Measurements from ENCODE around the gene PTPRE.

PTPRE gene

DNA sequence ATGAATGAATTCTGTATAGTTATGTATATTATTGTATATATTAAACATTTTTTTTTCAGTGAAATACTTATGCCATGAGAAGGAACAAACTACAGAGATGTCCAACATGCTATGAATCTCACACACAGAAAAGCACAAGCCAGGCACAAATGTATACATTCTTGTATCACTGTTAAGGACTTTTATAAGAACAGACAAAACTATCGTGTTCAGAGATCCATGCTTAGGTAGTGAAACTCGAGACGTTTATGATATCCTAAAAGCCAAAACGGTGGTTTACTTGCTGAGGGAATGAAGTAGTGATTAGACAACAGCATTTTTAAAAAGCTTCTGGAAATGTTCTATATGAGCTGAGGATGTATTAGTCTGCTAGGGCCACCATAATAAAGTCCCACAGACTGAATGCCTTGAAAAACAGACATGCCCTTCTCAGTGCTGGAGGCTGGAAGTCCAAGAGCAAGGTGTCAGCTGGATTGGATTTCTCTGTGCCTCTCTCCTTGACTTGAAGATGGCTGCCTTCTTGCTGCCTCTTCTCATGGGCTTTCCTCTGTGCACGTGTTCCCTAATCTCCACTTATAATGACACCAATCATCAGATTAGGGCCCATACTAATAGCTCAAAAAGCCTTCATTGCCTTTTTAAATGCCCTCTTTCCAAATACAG, 215.0 kb downstream of the PTPRE start:
- no peak overlapping the region for H3K4me3 ChIP-seq (ENCODE audit: low read depth in 1 of 5, low read length in 5 of 5)
- no peaks in the 10 kb centered on the region for H3K36me3 ChIP-seq (ENCODE audit: control insufficient read depth in 5 of 5, insufficient read depth in 5 of 5, low read length in 5 of 5)
- peaks cover 2 to 19% (median 14%) of the 10 kb centered on the region in 5 donors for H3K4me1 ChIP-seq (ENCODE audit: control insufficient read depth in 5 of 5, insufficient read depth in 5 of 5, low read length in 5 of 5)
- peaks cover 12 to 30% (median 19%) of the 10 kb centered on the region in 5 donors for H3K27me3 ChIP-seq (ENCODE audit: control insufficient read depth in 5 of 5, insufficient read depth in 4 of 5, low read length in 5 of 5)
- no peak overlapping the region for H3K9ac ChIP-seq (ENCODE audit: low read length in 5 of 5)
- H3K27ac ChIP-seq (ENCODE audit: low read depth, low read length): no peak overlapping the region
- H3K9me3 ChIP-seq (ENCODE audit: control insufficient read depth in 5 of 5, low read length in 5 of 5): no peaks in the 10 kb centered on the region

DNA sequence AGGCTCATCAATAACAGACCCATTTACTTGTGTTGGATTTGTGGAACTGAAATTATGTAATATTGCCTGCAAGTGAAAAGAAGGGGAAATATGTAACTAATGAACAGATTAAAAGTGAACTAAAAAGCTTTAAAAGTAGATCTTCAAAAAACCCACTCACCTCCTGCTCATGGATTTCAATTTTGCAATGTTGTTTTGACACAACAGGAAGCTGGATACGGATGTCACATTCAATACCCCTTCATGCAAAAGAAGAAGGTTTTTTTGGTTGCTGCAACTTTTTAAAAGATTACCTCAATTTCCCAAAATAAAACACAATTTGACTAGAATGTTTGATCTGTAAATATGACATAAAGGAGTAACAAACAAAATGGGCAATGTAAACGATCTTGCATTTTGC, 216.0 kb downstream of the PTPRE start:
- Histone ChIP-seq H3K4me1 (ENCODE audit: control insufficient read depth in 5 of 5, insufficient read depth in 5 of 5, low read length in 5 of 5) (peaks cover 2 to 21% (median 15%) of the 10 kb centered on the region in 5 donors), H3K9ac (ENCODE audit: low read length in 5 of 5) (no peak overlapping the region), H3K4me3 (ENCODE audit: low read depth in 1 of 5, low read length in 5 of 5) (no peak overlapping the region), H3K27ac (ENCODE audit: low read depth, low read length) (no peak overlapping the region), H3K9me3 (ENCODE audit: control insufficient read depth in 5 of 5, low read length in 5 of 5) (no peaks in the 10 kb centered on the region), H3K27me3 (ENCODE audit: control insufficient read depth in 5 of 5, insufficient read depth in 4 of 5, low read length in 5 of 5) (peaks cover 14 to 35% (median 20%) of the 10 kb centered on the region in 5 donors), H3K36me3 (ENCODE audit: control insufficient read depth in 5 of 5, insufficient read depth in 5 of 5, low read length in 5 of 5) (no peaks in the 10 kb centered on the region)

DNA sequence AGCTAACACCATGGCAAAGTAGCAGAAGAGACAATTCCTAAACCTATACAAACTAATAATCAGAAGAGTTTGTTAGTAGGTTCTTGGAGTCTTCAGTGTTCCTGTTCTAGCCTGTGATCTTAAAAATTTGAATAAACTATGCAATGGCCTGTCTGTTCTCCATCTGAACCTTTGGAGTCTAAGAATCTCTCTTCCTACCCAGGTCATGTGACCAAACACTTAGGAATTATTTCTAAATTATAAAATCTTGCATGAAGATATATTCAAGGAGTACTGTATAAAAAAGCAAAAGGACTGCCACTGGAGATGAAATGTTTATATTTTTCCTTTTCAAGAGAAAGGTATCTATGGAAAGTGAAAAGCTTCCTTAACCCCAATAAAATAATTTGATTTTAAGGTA, 216.9 kb downstream of the PTPRE start:
- H3K27ac ChIP-seq (ENCODE audit: low read depth, low read length): no peak overlapping the region
- peaks cover 14 to 35% (median 20%) of the 10 kb centered on the region in 5 donors for H3K27me3 ChIP-seq (ENCODE audit: control insufficient read depth in 5 of 5, insufficient read depth in 4 of 5, low read length in 5 of 5)
- H3K36me3 ChIP-seq (ENCODE audit: control insufficient read depth in 5 of 5, insufficient read depth in 5 of 5, low read length in 5 of 5): no peaks in the 10 kb centered on the region
- H3K4me1 ChIP-seq (ENCODE audit: control insufficient read depth in 5 of 5, insufficient read depth in 5 of 5, low read length in 5 of 5): peaks cover 2 to 21% (median 15%) of the 10 kb centered on the region in 5 donors
- H3K4me3 ChIP-seq (ENCODE audit: low read depth in 1 of 5, low read length in 5 of 5): no peak overlapping the region
- no peak overlapping the region for H3K9ac ChIP-seq (ENCODE audit: low read length in 5 of 5)
- no peaks in the 10 kb centered on the region for H3K9me3 ChIP-seq (ENCODE audit: control insufficient read depth in 5 of 5, low read length in 5 of 5)

DNA sequence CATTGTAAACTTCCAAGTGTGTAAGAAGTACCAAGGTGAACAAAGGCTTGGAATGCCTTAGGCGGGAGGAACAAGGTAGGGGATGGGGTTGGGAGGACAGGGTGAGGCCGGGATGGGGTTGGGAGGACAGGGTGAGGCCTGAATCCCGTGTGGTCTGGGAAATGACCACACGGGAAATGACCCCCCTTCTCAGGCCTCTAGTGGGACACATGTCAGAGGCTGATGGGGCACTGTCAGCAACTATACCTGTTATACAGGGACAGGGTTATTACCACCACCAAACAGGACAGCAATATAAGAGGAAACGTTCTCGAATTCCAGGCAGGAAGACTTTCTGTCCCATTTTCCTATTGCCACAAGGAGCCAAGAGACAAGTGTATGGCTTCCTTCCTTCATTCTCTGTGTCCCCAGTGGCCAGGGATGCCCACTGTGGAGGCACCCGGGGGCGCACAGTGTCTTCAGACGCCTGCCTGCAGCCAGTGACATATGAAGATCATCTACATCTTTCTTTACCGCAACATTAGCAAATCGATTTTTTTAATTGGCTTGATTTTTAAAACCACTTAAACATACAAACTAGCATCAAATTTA, 218.0 kb downstream of the PTPRE start:
- H3K9ac ChIP-seq (ENCODE audit: low read length in 5 of 5): no peak overlapping the region
- peak overlapping the region in 1 of 5 donors; percentile 72 for H3K4me3 ChIP-seq (ENCODE audit: low read depth in 1 of 5, low read length in 5 of 5)
- no peaks in the 10 kb centered on the region for H3K9me3 ChIP-seq (ENCODE audit: control insufficient read depth in 5 of 5, low read length in 5 of 5)
- no peak overlapping the region for H3K27ac ChIP-seq (ENCODE audit: low read depth, low read length)
- H3K36me3 ChIP-seq (ENCODE audit: control insufficient read depth in 5 of 5, insufficient read depth in 5 of 5, low read length in 5 of 5): no peaks in the 10 kb centered on the region
- peaks cover 14 to 31% (median 20%) of the 10 kb centered on the region in 5 donors for H3K27me3 ChIP-seq (ENCODE audit: control insufficient read depth in 5 of 5, insufficient read depth in 4 of 5, low read length in 5 of 5)
- H3K4me1 ChIP-seq (ENCODE audit: control insufficient read depth in 5 of 5, insufficient read depth in 5 of 5, low read length in 5 of 5): peaks cover 2 to 21% (median 15%) of the 10 kb centered on the region in 5 donors

DNA sequence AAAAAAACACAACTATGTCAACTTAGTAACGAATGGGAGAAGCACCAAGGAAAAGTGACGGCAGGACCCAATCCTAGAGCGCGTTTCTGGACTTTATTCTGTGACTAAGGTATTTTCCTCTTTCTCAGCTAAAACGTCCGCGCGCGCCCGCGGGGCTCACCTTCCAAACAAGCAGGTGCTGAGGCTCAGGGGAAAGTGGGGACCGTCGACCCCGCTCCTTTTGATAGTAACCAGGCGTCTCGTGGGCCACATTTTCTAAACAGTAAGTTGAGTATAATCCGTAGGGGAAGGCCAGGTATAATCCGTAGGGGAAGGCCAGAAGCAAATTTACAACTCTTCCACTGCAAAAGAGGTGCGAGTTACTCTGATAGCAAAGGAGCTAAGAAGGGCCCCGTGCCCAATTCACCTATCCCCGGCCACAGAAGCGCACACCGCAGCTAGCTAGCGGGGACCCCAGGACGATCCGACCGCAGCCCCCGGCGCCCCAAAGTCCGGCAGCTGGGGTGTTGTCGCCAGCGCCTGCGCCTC, 218.6 kb downstream of the PTPRE start:
- Histone ChIP-seq H3K27me3 (ENCODE audit: control insufficient read depth in 5 of 5, insufficient read depth in 4 of 5, low read length in 5 of 5) (peaks cover 14 to 31% (median 20%) of the 10 kb centered on the region in 5 donors), H3K9ac (ENCODE audit: low read length in 5 of 5) (peak overlapping the region in 1 of 5 donors; percentile 35), H3K4me3 (ENCODE audit: low read depth in 1 of 5, low read length in 5 of 5) (peak overlapping the region in 3 of 5 donors; percentile 58 to 72 (median 65)), H3K4me1 (ENCODE audit: control insufficient read depth in 5 of 5, insufficient read depth in 5 of 5, low read length in 5 of 5) (peaks cover 2 to 21% (median 15%) of the 10 kb centered on the region in 5 donors), H3K27ac (ENCODE audit: low read depth, low read length) (no peak overlapping the region), H3K9me3 (ENCODE audit: control insufficient read depth in 5 of 5, low read length in 5 of 5) (no peaks in the 10 kb centered on the region), H3K36me3 (ENCODE audit: control insufficient read depth in 5 of 5, insufficient read depth in 5 of 5, low read length in 5 of 5) (no peaks in the 10 kb centered on the region)

DNA sequence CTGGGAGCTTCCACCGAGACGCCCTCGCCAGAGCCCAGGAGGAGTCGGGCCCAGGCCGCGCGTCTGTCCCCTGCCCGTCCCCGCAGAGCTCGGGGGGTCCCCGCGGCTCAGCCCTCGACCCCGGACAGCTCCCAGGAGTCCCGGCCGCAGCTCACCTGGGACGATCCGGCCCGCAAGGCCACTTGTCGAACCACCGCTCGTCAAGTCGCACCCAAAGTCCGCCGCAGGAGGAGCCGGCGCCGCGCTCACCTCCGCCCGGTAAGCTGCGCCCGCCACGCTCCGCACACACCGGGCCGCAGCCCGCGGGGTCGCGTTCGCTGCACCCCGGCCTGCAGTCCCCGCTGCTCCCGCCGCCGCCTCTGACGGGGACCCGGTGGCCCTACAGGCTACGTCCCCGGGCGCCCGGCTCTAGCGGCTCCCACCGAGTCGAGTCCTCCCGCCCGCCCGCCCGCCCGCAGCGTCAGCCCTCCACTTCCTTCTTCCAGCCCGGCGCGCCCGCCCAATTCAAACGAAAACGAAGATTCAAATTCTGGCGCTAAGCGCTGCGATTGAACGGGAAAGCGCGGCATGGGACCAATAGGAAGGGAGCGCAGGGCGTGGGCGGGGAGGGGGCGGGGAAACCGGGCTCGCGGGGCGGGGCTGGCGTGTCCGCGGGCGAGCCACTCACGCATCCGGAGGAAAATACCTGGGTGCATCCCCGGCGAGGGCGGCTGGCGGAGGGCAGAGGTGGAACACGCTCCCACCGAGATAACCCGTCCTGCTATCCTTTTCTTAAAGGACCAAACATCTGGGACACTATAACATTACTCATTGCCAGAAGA, 219.3 kb downstream of the PTPRE start, which contains the start of gene MKI67:
Gene MKI67 (minus strand): TSS at position 480 of the 821 bp plus-strand sequence. CDS start 756 bp downstream, outside the sequence.
- Histone ChIP-seq H3K4me3 (ENCODE audit: low read depth in 1 of 5, low read length in 5 of 5) (peak within 1 kb of the TSS; percentile 44 to 72 (median 58)), H3K27ac (ENCODE audit: low read depth, low read length) (no peak within 1 kb of the TSS), H3K9me3 (ENCODE audit: control insufficient read depth in 5 of 5, low read length in 5 of 5) (no peaks in the 10 kb centered on the region), H3K27me3 (ENCODE audit: control insufficient read depth in 5 of 5, insufficient read depth in 4 of 5, low read length in 5 of 5) (peaks cover 14 to 31% (median 20%) of the 10 kb centered on the region in 5 donors), H3K36me3 (ENCODE audit: control insufficient read depth in 5 of 5, insufficient read depth in 5 of 5, low read length in 5 of 5) (no peaks in the 10 kb centered on the region), H3K9ac (ENCODE audit: low read length in 5 of 5) (peak within 1 kb of the TSS in 1 of 5 donors; percentile 35), H3K4me1 (ENCODE audit: control insufficient read depth in 5 of 5, insufficient read depth in 5 of 5, low read length in 5 of 5) (peaks cover 2 to 21% (median 15%) of the 10 kb centered on the region in 5 donors)

DNA sequence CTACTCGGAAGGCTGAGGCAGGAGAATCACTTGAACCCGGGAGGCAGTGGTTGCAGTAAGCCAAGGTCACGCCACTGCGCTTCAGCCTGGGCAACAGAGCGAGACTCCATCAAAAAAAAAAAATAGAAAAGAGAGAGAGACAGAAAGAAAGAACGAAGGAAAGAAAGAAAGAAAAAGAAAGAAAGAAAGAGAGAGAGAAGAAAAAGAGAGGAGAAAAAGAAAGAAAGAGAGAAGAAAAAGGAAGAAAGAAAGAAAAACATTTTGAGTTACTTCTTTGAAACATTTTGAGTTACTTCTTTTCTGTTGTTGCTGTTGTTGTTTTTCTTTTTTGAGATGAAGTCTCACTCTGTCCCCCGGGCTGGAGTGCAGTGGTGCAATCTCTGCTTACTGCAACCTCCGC, 221.7 kb downstream of the PTPRE start:
- H3K27me3 ChIP-seq (ENCODE audit: control insufficient read depth in 5 of 5, insufficient read depth in 4 of 5, low read length in 5 of 5): peaks cover 11 to 26% (median 17%) of the 10 kb centered on the region in 5 donors

DNA sequence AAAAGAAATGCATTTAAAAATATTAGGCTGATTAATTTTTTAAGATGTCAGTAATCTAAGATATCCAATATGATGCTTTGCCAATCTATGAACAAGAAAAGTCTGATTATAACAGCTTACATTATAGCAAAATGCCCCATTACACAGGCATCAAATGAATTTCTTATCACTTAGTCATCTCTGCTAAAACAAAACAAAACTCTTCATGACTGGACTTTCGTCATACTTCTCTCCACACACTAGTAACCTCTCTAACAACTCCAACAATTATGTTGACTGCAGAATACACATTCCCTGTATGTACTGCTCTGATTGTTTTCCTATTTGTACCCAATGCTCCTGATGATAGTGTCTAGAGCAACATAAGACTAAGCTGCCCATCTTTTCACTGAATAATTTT, 223.1 kb downstream of the PTPRE start:
- H3K4me1 ChIP-seq (ENCODE audit: control insufficient read depth in 5 of 5, insufficient read depth in 5 of 5, low read length in 5 of 5): peaks cover 2 to 17% (median 15%) of the 10 kb centered on the region in 5 donors
- no peaks in the 10 kb centered on the region for H3K36me3 ChIP-seq (ENCODE audit: control insufficient read depth in 5 of 5, insufficient read depth in 5 of 5, low read length in 5 of 5)
- no peaks in the 10 kb centered on the region for H3K9me3 ChIP-seq (ENCODE audit: control insufficient read depth in 5 of 5, low read length in 5 of 5)
- no peak overlapping the region for H3K4me3 ChIP-seq (ENCODE audit: low read depth in 1 of 5, low read length in 5 of 5)
- H3K9ac ChIP-seq (ENCODE audit: low read length in 5 of 5): no peak overlapping the region
- peaks cover 2 to 13% (median 7%) of the 10 kb centered on the region in 5 donors for H3K27me3 ChIP-seq (ENCODE audit: control insufficient read depth in 5 of 5, insufficient read depth in 4 of 5, low read length in 5 of 5)
- no peak overlapping the region for H3K27ac ChIP-seq (ENCODE audit: low read depth, low read length)

More for the DNA sequence above, 221.7 kb downstream of the PTPRE start:
- Histone ChIP-seq H3K36me3 (ENCODE audit: control insufficient read depth in 5 of 5, insufficient read depth in 5 of 5, low read length in 5 of 5) (no peaks in the 10 kb centered on the region), H3K4me1 (ENCODE audit: control insufficient read depth in 5 of 5, insufficient read depth in 5 of 5, low read length in 5 of 5) (peaks cover 2 to 21% (median 15%) of the 10 kb centered on the region in 5 donors), H3K4me3 (ENCODE audit: low read depth in 1 of 5, low read length in 5 of 5) (no peak overlapping the region), H3K27ac (ENCODE audit: low read depth, low read length) (no peak overlapping the region), H3K9ac (ENCODE audit: low read length in 5 of 5) (no peak overlapping the region), H3K9me3 (ENCODE audit: control insufficient read depth in 5 of 5, low read length in 5 of 5) (no peaks in the 10 kb centered on the region)
